Activated CD4-positive, alpha-beta T cell treated with anti-CD3 and anti-CD28 coated beads for 36 hours (primary cell): ENCODE results near the gene CLPTM1. TPM values are rescaled to one million over a fixed set of nuclear protein-coding genes. Genes with fewer than 3 reads are reported as not detected.
A peak's percentile ranks its signal among the peaks of the same experiment; 100 is the strongest.

Experiments used
- ATAC-seq: fragments of 200-7000 bp; cut with Tn5 transposase; one replicate; pipeline ENCODE4 v1.10.0; 2021; ENCODE audit warnings: mild to moderate bottlenecking, moderate library complexity
- CTCF ChIA-PET: fragments of 350-600 bp; sonication (Branson Sonifier 250); formaldehyde crosslinking; loops from one replicate; lab custom pipeline; 2021; ENCODE audit warnings: antibody characterized with exemption; lab: Charles Lee
- POLR2A ChIA-PET: fragments of 350-600 bp; sonication (Branson Sonifier 250); formaldehyde crosslinking; loops from one replicate; lab custom pipeline; 2021; ENCODE audit warnings: antibody characterized with exemption, inconsistent platforms; lab: Charles Lee
- DNase-seq: peaks from one replicate; pipeline ENCODE4 v3.0.0-alpha.2; 2020
- H3K27ac Mint-ChIP-seq: one replicate; pipeline ENCODE4 v1.8.0; 2021; ENCODE audit warnings: mixed read lengths
- H3K27me3 Mint-ChIP-seq: one replicate; pipeline ENCODE4 v1.8.0; 2021; ENCODE audit warnings: mixed read lengths
- H3K36me3 Mint-ChIP-seq: one replicate; pipeline ENCODE4 v1.8.0; 2021; ENCODE audit warnings: low read depth, mixed read lengths
- H3K4me1 Mint-ChIP-seq: one replicate; pipeline ENCODE4 v1.8.0; 2021; ENCODE audit warnings: mixed read lengths
- H3K4me3 Mint-ChIP-seq: one replicate; pipeline ENCODE4 v1.8.0; 2021; ENCODE audit warnings: mild to moderate bottlenecking, moderate library complexity, mixed read lengths
- H3K9me3 Mint-ChIP-seq: one replicate; pipeline ENCODE4 v1.8.0; 2021; ENCODE audit warnings: low read depth, mixed read lengths
- intact Hi-C, 2 experiments: fragments of 100-400 bp; cut with DNase I in 1 of 2; cut with micrococcal nuclease in 1 of 2; formaldehyde crosslinking; loops; one replicate each; pipeline versions ENCODE4 v1.14.2 to v1.15.1; 2022 to 2024; cut with DNase I, micrococcal nuclease
- total RNA-seq, 2 experiments: library from RNA; stranded (reverse); gene quantifications; one replicate each; pipeline ENCODE4 v1.2.3, GENCODE V29; 2021

CLPTM1 gene
- total RNA-seq, 2 experiments from 2014 or later = 41.6 to 44.1 TPM

GRCh38 chr19:44984005-44984404 is 28.8 kb downstream of the CLPTM1 start:
- H3K9me3 Mint-ChIP-seq = no peaks in the 10 kb centered on the region
- no peaks in the 10 kb centered on the region for H3K4me1 Mint-ChIP-seq
- ChIA-PET POLR2A (no interaction called here), CTCF (interaction anchor here (0.6 kb wide), 1 partner anchor 1215 kb away, joined by 3 read pairs; no protein-coding TSS in a partner anchor)
- no peak overlapping the region for H3K4me3 Mint-ChIP-seq
- DNase-seq (no peak), ATAC-seq (no peak)
- intact Hi-C loops = no loop called here
- H3K27me3 Mint-ChIP-seq = no peaks in the 10 kb centered on the region
- H3K36me3 Mint-ChIP-seq = peaks cover 10% of the 10 kb centered on the region
- H3K27ac Mint-ChIP-seq = no peak overlapping the region

GRCh38 chr19:44985445-44985844 is 30.3 kb downstream of the CLPTM1 start:
- Mint-ChIP-seq H3K27me3 (no peaks in the 10 kb centered on the region), H3K4me1 (no peaks in the 10 kb centered on the region), H3K36me3 (peaks cover 11% of the 10 kb centered on the region), H3K4me3 (no peak overlapping the region), H3K27ac (no peak overlapping the region), H3K9me3 (no peaks in the 10 kb centered on the region)
- POLR2A ChIA-PET = no interaction called here
- intact Hi-C loops = loop anchor here in 1 of 2 experiments (5.0 kb wide), 1 partner anchor 202 kb away; no protein-coding TSS in a partner anchor
- ATAC-seq = no peak
- CTCF ChIA-PET = interaction anchor here (0.7 to 1.0 kb wide), 2 partner anchors 74 to 79 kb away, joined by 3 to 5 read pairs; no protein-coding TSS in a partner anchor
- DNase-seq = no peak

GRCh38 chr19:44986389-44986788 is 31.2 kb downstream of the CLPTM1 start:
- H3K27me3 Mint-ChIP-seq = no peaks in the 10 kb centered on the region
- no peak overlapping the region for H3K27ac Mint-ChIP-seq
- H3K9me3 Mint-ChIP-seq = no peaks in the 10 kb centered on the region
- intact Hi-C loops = loop anchor here in 1 of 2 experiments (5.0 kb wide), 1 partner anchor 201 kb away; no protein-coding TSS in a partner anchor
- ChIA-PET CTCF (interaction anchor here (0.7 to 1.0 kb wide), 7 partner anchors 8 to 115 kb away, joined by 3 to 5 read pairs (median 3); no protein-coding TSS in a partner anchor), POLR2A (no interaction called here)
- no peak overlapping the region for H3K4me3 Mint-ChIP-seq
- no peaks in the 10 kb centered on the region for H3K4me1 Mint-ChIP-seq
- H3K36me3 Mint-ChIP-seq = peaks cover 12% of the 10 kb centered on the region
- no peak for ATAC-seq
- no peak for DNase-seq

DNA sequence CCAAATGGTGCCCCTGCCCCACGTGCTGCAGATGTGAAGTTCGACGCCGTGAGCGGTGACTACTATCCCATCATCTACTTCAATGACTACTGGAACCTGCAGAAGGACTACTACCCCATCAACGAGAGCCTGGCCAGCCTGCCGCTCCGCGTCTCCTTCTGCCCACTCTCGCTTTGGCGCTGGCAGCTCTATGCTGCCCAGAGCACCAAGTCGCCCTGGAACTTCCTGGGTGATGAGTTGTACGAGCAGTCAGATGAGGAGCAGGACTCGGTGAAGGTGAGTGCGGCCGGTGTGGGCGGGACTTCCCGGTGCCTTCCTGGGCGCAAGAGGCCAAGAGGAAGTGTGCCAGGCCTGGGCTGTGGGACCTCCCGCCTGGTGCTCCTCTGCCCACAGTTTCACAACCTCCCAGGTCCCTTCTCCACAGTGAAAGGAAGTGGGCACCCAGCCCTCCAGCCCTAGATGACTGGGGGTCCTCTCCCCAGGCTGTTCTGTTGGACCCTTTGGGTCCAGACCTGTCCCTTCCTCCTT is 32.0 kb downstream of the CLPTM1 start:
- DNase-seq = no peak
- no peak for ATAC-seq
- ChIA-PET POLR2A (no interaction called here), CTCF (interaction anchor here (0.9 to 1.0 kb wide), 2 partner anchors 25 to 114 kb away, joined by 3 to 4 read pairs; no protein-coding TSS in a partner anchor)
- intact Hi-C loops = loop anchor here in 1 of 2 experiments (5.0 kb wide), 1 partner anchor 200 kb away; no protein-coding TSS in a partner anchor
- peaks cover 11% of the 10 kb centered on the region for H3K36me3 Mint-ChIP-seq
- H3K9me3 Mint-ChIP-seq = no peaks in the 10 kb centered on the region
- H3K4me1 Mint-ChIP-seq = no peaks in the 10 kb centered on the region
- H3K27me3 Mint-ChIP-seq = no peaks in the 10 kb centered on the region
- no peak overlapping the region for H3K27ac Mint-ChIP-seq
- H3K4me3 Mint-ChIP-seq = no peak overlapping the region

GRCh38 chr19:44988273-44988672 is 33.1 kb downstream of the CLPTM1 start:
- POLR2A ChIA-PET = interaction anchor here (0.6 kb wide), 1 partner anchor 143 kb away, joined by 3 read pairs; no protein-coding TSS in a partner anchor
- Mint-ChIP-seq H3K4me1 (no peaks in the 10 kb centered on the region), H3K36me3 (peaks cover 14% of the 10 kb centered on the region), H3K9me3 (no peaks in the 10 kb centered on the region), H3K4me3 (no peak overlapping the region), H3K27ac (no peak overlapping the region), H3K27me3 (no peaks in the 10 kb centered on the region)
- intact Hi-C loops = loop anchor here in 1 of 2 experiments (5.0 kb wide), 1 partner anchor 199 kb away; no protein-coding TSS in a partner anchor
- ATAC-seq (no peak), DNase-seq (no peak)
- CTCF ChIA-PET = interaction anchor here (0.6 to 2.4 kb wide), 7 partner anchors 9 to 72 kb away, joined by 3 to 9 read pairs (median 6); partner anchors contain the start of gene CLASRP

- H3K27ac Mint-ChIP-seq = no peak overlapping the region
- H3K36me3 Mint-ChIP-seq = peaks cover 14% of the 10 kb centered on the region
- intact Hi-C loops = loop anchor here in 1 of 2 experiments (1.0 to 5.0 kb wide), 3 partner anchors 70 to 198 kb away; no protein-coding TSS in a partner anchor
- no peaks in the 10 kb centered on the region for H3K4me1 Mint-ChIP-seq
- H3K9me3 Mint-ChIP-seq = no peaks in the 10 kb centered on the region
- POLR2A ChIA-PET = interaction anchor here (1.0 kb wide), 1 partner anchor 91 kb away, joined by 3 read pairs; no protein-coding TSS in a partner anchor
- DNase-seq = peak; percentile 82
- H3K27me3 Mint-ChIP-seq = no peaks in the 10 kb centered on the region
- no peak overlapping the region for H3K4me3 Mint-ChIP-seq
- CTCF ChIA-PET = interaction anchor here (0.6 to 2.5 kb wide), 16 partner anchors 10 to 1024 kb away, joined by 3 to 9 read pairs (median 4); partner anchors contain the start of gene CLASRP
- peak; percentile 89 for ATAC-seq
Measured at GRCh38 chr19:44988896-44989556, 33.8 kb downstream of the CLPTM1 start.

GRCh38 chr19:44990459-44990858 is 35.3 kb downstream of the CLPTM1 start:
- Mint-ChIP-seq H3K9me3 (no peaks in the 10 kb centered on the region), H3K27ac (no peak overlapping the region), H3K36me3 (peaks cover 14% of the 10 kb centered on the region), H3K4me3 (no peak overlapping the region), H3K4me1 (no peaks in the 10 kb centered on the region), H3K27me3 (no peaks in the 10 kb centered on the region)
- ATAC-seq = no peak
- ChIA-PET POLR2A (no interaction called here), CTCF (interaction anchor here (0.7 to 2.5 kb wide), 5 partner anchors 9 to 69 kb away, joined by 4 to 9 read pairs (median 7); partner anchors contain the start of gene CLASRP)
- DNase-seq = no peak
- intact Hi-C loops = no loop called here

DNA sequence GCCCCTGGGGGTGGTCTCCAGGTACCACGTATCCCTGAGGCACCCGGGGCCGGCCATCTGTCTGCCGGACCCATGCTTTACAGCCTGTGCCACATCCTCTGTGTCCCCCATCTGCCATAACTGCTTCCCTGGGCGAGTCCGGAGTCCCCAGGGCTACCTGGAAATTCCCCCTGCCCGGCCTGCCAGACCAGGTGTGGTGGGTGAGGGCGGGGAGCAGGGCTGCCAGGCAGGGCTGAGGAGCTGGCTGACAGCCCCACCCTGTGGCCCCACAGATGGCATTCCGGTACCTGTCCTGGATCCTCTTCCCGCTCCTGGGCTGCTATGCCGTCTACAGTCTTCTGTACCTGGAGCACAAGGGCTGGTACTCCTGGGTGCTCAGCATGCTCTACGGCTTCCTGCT is 35.8 kb downstream of the CLPTM1 start:
- H3K36me3 Mint-ChIP-seq = peaks cover 11% of the 10 kb centered on the region
- no peak overlapping the region for H3K27ac Mint-ChIP-seq
- intact Hi-C loops = no loop called here
- POLR2A ChIA-PET = no interaction called here
- ATAC-seq (no peak), DNase-seq (no peak)
- no peak overlapping the region for H3K4me3 Mint-ChIP-seq
- H3K27me3 Mint-ChIP-seq = no peaks in the 10 kb centered on the region
- no peaks in the 10 kb centered on the region for H3K9me3 Mint-ChIP-seq
- no peaks in the 10 kb centered on the region for H3K4me1 Mint-ChIP-seq
- CTCF ChIA-PET = interaction anchor here (0.7 to 2.5 kb wide), 2 partner anchors 9 to 13 kb away, joined by 4 to 7 read pairs; no protein-coding TSS in a partner anchor

- H3K9me3 Mint-ChIP-seq = no peaks in the 10 kb centered on the region
- H3K4me3 Mint-ChIP-seq = no peak overlapping the region
- ChIA-PET CTCF (interaction anchor here (0.6 kb wide), 1 partner anchor 16 kb away, joined by 3 read pairs; no protein-coding TSS in a partner anchor), POLR2A (no interaction called here)
- no peak for ATAC-seq
- no peaks in the 10 kb centered on the region for H3K4me1 Mint-ChIP-seq
- intact Hi-C loops = no loop called here
- no peak overlapping the region for H3K27ac Mint-ChIP-seq
- H3K36me3 Mint-ChIP-seq = peaks cover 11% of the 10 kb centered on the region
- no peaks in the 10 kb centered on the region for H3K27me3 Mint-ChIP-seq
- DNase-seq = no peak
Measured at GRCh38 chr19:44992336-44993163, 37.4 kb downstream of the CLPTM1 start.

DNA sequence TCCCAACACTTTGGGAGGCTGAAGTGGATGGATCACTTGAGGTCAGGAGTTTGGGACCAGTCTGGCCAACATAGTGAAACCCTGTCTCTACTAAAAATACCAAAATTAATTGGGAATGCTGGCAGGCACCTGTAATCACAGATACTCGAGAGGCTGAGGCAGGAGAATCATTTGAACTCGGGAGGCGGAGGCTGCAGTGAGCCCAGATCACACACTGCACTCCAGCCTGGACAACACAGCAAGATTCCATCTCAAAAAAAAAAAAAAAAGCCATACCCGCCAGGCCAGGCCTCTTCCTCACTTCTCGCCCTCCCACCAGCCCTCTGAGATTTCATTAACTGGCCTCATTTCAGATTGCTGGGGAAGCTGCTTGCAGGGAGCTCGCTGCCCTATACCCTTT is 38.3 kb downstream of the CLPTM1 start:
- H3K27ac Mint-ChIP-seq = no peak overlapping the region

More for the DNA sequence above, 38.3 kb downstream of the CLPTM1 start:
- Mint-ChIP-seq H3K4me1 (no peaks in the 10 kb centered on the region), H3K4me3 (no peak overlapping the region), H3K27me3 (no peaks in the 10 kb centered on the region), H3K9me3 (no peaks in the 10 kb centered on the region), H3K36me3 (peaks cover 11% of the 10 kb centered on the region)
- ATAC-seq (no peak), DNase-seq (no peak)
- intact Hi-C loops = no loop called here
- ChIA-PET CTCF (no interaction called here), POLR2A (no interaction called here)
